Natural killer cell (primary cell): Measurements from ENCODE around the gene SLC25A44. TPM values are rescaled to one million over a fixed set of nuclear protein-coding genes. Genes with fewer than 3 reads are reported as not detected.
A peak's percentile ranks its signal among the peaks of the same experiment; 100 is the strongest.

Experiments
- ATAC-seq, 3 donors: fragments of 150-1000 bp in 2 of 3; fragments of 200-7000 bp in 1 of 3; cut with Tn5 transposase; 1 replicate in 1 of 3; 2 replicates in 2 of 3; pipeline ENCODE4 v1.10.0; 2021; ENCODE audit warnings: mild to moderate bottlenecking in 2 of 3, moderate library complexity in 2 of 3
- DNase-seq, 2 donors: peaks; one replicate each; pipeline versions ENCODE4 v3.0.0 to v3.0.0-alpha.2; 2013 to 2021; ENCODE audit warnings: mixed read lengths in 1 of 2
- H3K27ac ChIP-seq: one replicate; pipeline ENCODE4 v1.5.1; 2013; ENCODE audit warnings: mild to moderate bottlenecking, low read length
- H3K27me3 ChIP-seq: one replicate; pipeline ENCODE4 v1.6.1; 2013; ENCODE audit warnings: low read length; ENCODE audit not compliant: control insufficient read depth, insufficient read depth
- H3K36me3 ChIP-seq: one replicate; pipeline ENCODE4 v1.6.1; 2013; ENCODE audit warnings: low read length; ENCODE audit not compliant: control insufficient read depth, insufficient read depth
- H3K4me1 ChIP-seq: one replicate; pipeline ENCODE4 v1.6.1; 2013; ENCODE audit warnings: low read length; ENCODE audit not compliant: control insufficient read depth, insufficient read depth
- H3K4me3 ChIP-seq: one replicate; pipeline ENCODE4 v1.5.1; 2013; ENCODE audit warnings: low read length
- H3K9me3 ChIP-seq: one replicate; pipeline ENCODE4 v1.6.1; 2013; ENCODE audit warnings: low read length; ENCODE audit not compliant: control insufficient read depth, insufficient read depth
- H3K27ac Mint-ChIP-seq, 2 donors: one replicate each; pipeline ENCODE4 v1.8.0; 2022; ENCODE audit warnings: mild to moderate bottlenecking in 2 of 2, mixed read lengths in 2 of 2, moderate library complexity in 1 of 2
- H3K27me3 Mint-ChIP-seq, 2 donors: one replicate each; pipeline ENCODE4 v1.8.0; 2022; ENCODE audit warnings: low read depth in 2 of 2, mixed read lengths in 2 of 2
- H3K36me3 Mint-ChIP-seq: one replicate; pipeline ENCODE4 v1.8.0; 2022; ENCODE audit warnings: mixed read lengths
- H3K4me1 Mint-ChIP-seq, 2 donors: one replicate each; pipeline ENCODE4 v1.8.0; 2022; ENCODE audit warnings: mixed read lengths in 2 of 2
- H3K4me3 Mint-ChIP-seq: one replicate; pipeline ENCODE4 v1.8.0; 2022; ENCODE audit warnings: mild to moderate bottlenecking, moderate library complexity, mixed read lengths
- H3K9me3 Mint-ChIP-seq, 2 donors: one replicate each; pipeline ENCODE4 v1.8.0; 2022; ENCODE audit warnings: mixed read lengths in 2 of 2
- CTCF ChIP-seq: fragments of 200-600 bp; IDR thresholded peaks from one replicate; pipeline ENCODE4 v1.8.0; 2022; ENCODE audit warnings: antibody characterized with exemption
- WGBS: methylation state at CpG from one replicate; pipeline ENCODE4 v1.1.7; 2013; ENCODE audit warnings: missing lambda C conversion rate; ENCODE audit not compliant: insufficient coverage; 5-methylcytosine and 5-hydroxymethylcytosine counted together
- intact Hi-C: fragments of 100-400 bp; cut with micrococcal nuclease; formaldehyde crosslinking; loops from one replicate; pipeline ENCODE4 v1.14.2; 2022
- total RNA-seq, 4 donors: library from RNA; stranded (reverse); fragments of 120-200 nt in 1 of 4; gene quantifications; one replicate each; pipeline versions ENCODE4 v1.2.3 to v1.2.4, GENCODE V29; 2013 to 2022

SLC25A44 gene
- total RNA-seq, 3 donors from 2014 or later (not counting 1 experiment from before 2014, with no cell fraction given) = 17.1 to 49.2 (median 22.0) TPM

- no peaks in the 10 kb centered on the region for H3K27me3 Mint-ChIP-seq
- intact Hi-C loops = no loop called here
- peaks cover 0 to 16% of the 10 kb centered on the region in 2 donors for H3K4me1 Mint-ChIP-seq
- no peaks in the 10 kb centered on the region for H3K9me3 ChIP-seq
- ATAC-seq (no peak), DNase-seq (no peak)
- H3K36me3 ChIP-seq = peaks cover 30% of the 10 kb centered on the region
- no peak overlapping the region for H3K4me3 ChIP-seq
- H3K4me3 Mint-ChIP-seq = no peak overlapping the region
- H3K27me3 ChIP-seq = no peaks in the 10 kb centered on the region
- H3K36me3 Mint-ChIP-seq = peaks cover 11% of the 10 kb centered on the region
- no peaks in the 10 kb centered on the region for H3K9me3 Mint-ChIP-seq
- H3K27ac ChIP-seq = no peak overlapping the region
- peaks cover 4% of the 10 kb centered on the region for H3K4me1 ChIP-seq
- 0% methylated on average over 2 of the region's 2 CpGs for WGBS
- H3K27ac Mint-ChIP-seq = peak overlapping the region in 1 of 2 donors; percentile 30
- TF ChIP-seq CTCF = no peak
Observed at GRCh38 chr1:156226116-156226538, 32.2 kb downstream of the SLC25A44 start.

- H3K9me3 ChIP-seq = no peaks in the 10 kb centered on the region
- Mint-ChIP-seq H3K4me3 (no peak overlapping the region), H3K4me1 (peaks cover 0 to 14% of the 10 kb centered on the region in 2 donors), H3K27me3 (no peaks in the 10 kb centered on the region), H3K9me3 (no peaks in the 10 kb centered on the region), H3K27ac (no peak overlapping the region), H3K36me3 (peaks cover 7% of the 10 kb centered on the region)
- no peak overlapping the region for H3K4me3 ChIP-seq
- 99% methylated on average over 4 of the region's 4 CpGs for WGBS
- H3K4me1 ChIP-seq = peaks cover 4% of the 10 kb centered on the region
- no peaks in the 10 kb centered on the region for H3K27me3 ChIP-seq
- no peak for TF ChIP-seq CTCF
- intact Hi-C loops = no loop called here
- DNase-seq = no peak
- H3K36me3 ChIP-seq = peaks cover 23% of the 10 kb centered on the region
- no peak for ATAC-seq
- H3K27ac ChIP-seq = no peak overlapping the region
Observed at GRCh38 chr1:156226782-156227181, 32.9 kb downstream of the SLC25A44 start.

GRCh38 chr1:156228501-156228900, 34.6 kb downstream of the SLC25A44 start:
- intact Hi-C loops = no loop called here

More at GRCh38 chr1:156228501-156228900, 34.6 kb downstream of the SLC25A44 start:
- Histone ChIP-seq H3K27ac (no peak overlapping the region), H3K27me3 (no peaks in the 10 kb centered on the region), H3K4me3 (no peak overlapping the region), H3K4me1 (peaks cover 4% of the 10 kb centered on the region), H3K9me3 (no peaks in the 10 kb centered on the region), H3K36me3 (peaks cover 13% of the 10 kb centered on the region)
- no peak for DNase-seq
- H3K27ac Mint-ChIP-seq = no peak overlapping the region
- ATAC-seq = no peak
- WGBS = 78% methylated on average over 7 of the region's 7 CpGs
- no peak for TF ChIP-seq CTCF
- H3K27me3 Mint-ChIP-seq = no peaks in the 10 kb centered on the region
- no peak overlapping the region for H3K4me3 Mint-ChIP-seq
- no peaks in the 10 kb centered on the region for H3K9me3 Mint-ChIP-seq
- H3K36me3 Mint-ChIP-seq = no peaks in the 10 kb centered on the region
- H3K4me1 Mint-ChIP-seq = peaks cover 0 to 10% of the 10 kb centered on the region in 2 donors
